ENCODE measurements around the gene SNRPB.

SNRPB gene

GRCh38 chr20:2418388-2418787 lies 52.2 kb downstream of the SNRPB start:
- DNase-seq, result no peak

DNA sequence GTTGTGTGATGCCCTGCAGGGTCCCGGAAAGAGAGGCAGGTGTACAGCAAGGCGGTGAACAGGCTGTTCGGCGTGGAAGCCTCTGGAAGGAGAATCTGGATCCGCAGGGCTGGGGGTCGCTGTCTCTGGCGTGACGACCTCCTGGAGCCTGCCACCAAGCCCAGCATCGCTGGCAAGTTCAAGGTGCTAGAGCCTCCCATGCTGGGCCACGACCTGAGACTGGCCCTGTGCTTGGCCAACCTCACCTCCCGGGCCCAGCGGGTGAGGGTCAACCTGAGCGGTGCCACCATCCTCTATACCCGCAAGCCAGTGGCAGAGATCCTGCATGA lies 53.4 kb downstream of the SNRPB start:
- DNase-seq, result no peak

GRCh38 chr20:2416541-2417212 lies 53.9 kb downstream of the SNRPB start:
- DNase-seq, result no peak

Measured in activated CD4-positive, alpha-beta T cell treated with anti-CD3 and anti-CD28 coated beads for 48 hours (primary cell).